ENCODE measurements around the gene NKD2. TPM values are rescaled to one million over a fixed set of nuclear protein-coding genes. Genes with fewer than 3 reads are reported as not detected.
A peak's percentile ranks its signal among the peaks of the same experiment; 100 is the strongest.

Gene NKD2
- total and polyA plus RNA-seq, 9 of the 15 experiments (the other 6 are each of a cell fraction or from before 2014, with no cell fraction given) = 0.09 to 0.64 (median 0.27) TPM; not detected in 5

DNA sequence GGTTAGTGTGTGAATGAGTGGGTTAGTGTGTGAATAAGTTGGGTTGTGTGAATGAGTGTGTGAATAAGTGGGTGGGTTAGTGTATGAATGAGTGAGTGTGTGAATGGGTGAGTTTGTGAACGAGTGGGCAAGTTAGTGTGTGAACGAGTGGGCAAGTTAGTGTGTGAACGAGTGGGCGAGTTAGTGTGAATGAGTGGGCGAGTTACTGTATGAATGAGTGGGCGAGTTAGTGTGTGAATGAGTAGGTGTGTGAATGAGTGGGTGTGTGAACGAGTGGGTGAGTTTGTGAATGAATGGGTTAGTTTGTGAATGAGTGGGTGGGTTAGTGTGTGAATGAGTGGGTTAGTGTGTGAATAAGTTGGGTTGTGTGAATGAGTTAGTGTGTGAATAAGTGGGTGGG is 34.7 kb downstream of the NKD2 start:
- 0% methylated on average over 7 of the region's 7 CpGs for WGBS (ENCODE audit: insufficient coverage, low coverage, missing lambda C conversion rate)
- Histone ChIP-seq H3K27ac (ENCODE audit: extremely low read depth, low read depth, low read length) (no peak overlapping the region), H2AFZ (ENCODE audit: low read depth, low read length) (no peak overlapping the region), H3K9me3 (replicated peaks; ENCODE audit: control insufficient read depth, insufficient read depth, low read depth, low read length) (peaks cover 3% of the 10 kb centered on the region), H3K4me1 (replicated peaks in 1 of 2; ENCODE audit: control insufficient read depth in 2 of 2, insufficient read depth in 2 of 2, low read length in 2 of 2) (peaks cover 0 to 2% of the 10 kb centered on the region in 2 experiments; a peak in 1 of 5 replicates), H3K27me3 (ENCODE audit: control insufficient read depth in 2 of 2, insufficient read depth in 2 of 2, low read length in 2 of 2) (peaks cover 0 to 9% of the 10 kb centered on the region in 2 experiments; a peak in 2 of 5 replicates), H3K36me3 (ENCODE audit: control insufficient read depth, insufficient read depth, low read length) (no peaks in the 10 kb centered on the region), H3K9me1 (ENCODE audit: control insufficient read depth, insufficient read depth, low read length) (no peaks in the 10 kb centered on the region), H4K20me1 (replicated peaks; ENCODE audit: control insufficient read depth, insufficient read depth, low read length) (no peaks in the 10 kb centered on the region), H3K79me2 (ENCODE audit: control insufficient read depth, insufficient read depth, low read length) (no peaks in the 10 kb centered on the region), H3K9ac (ENCODE audit: insufficient read depth in 1 of 2, low read depth in 2 of 2, low read length in 2 of 2) (no peak overlapping the region), H3K4me3 (no peak overlapping the region), H3K4me2 (ENCODE audit: insufficient read depth, low read length) (no peak overlapping the region)
- no peak for FAIRE-seq
- CTCF ChIA-PET (ENCODE audit: low intra/inter-chr PET ratio) = no interaction called here
- DNase-seq (ENCODE audit: extremely low read depth in 1 of 4, low spot score in 3 of 4) = no peak
- ATAC-seq = no peak
- in situ Hi-C loops (cut with MboI) (no loop called here), intact Hi-C loops (cut with micrococcal nuclease) (no loop called here)
- POLR2A ChIA-PET = no interaction called here
- TF ChIP-seq BRD4 (IDR thresholded peaks at IDR 0.05) = no peak
- TF ChIP-seq, protein P1, sequence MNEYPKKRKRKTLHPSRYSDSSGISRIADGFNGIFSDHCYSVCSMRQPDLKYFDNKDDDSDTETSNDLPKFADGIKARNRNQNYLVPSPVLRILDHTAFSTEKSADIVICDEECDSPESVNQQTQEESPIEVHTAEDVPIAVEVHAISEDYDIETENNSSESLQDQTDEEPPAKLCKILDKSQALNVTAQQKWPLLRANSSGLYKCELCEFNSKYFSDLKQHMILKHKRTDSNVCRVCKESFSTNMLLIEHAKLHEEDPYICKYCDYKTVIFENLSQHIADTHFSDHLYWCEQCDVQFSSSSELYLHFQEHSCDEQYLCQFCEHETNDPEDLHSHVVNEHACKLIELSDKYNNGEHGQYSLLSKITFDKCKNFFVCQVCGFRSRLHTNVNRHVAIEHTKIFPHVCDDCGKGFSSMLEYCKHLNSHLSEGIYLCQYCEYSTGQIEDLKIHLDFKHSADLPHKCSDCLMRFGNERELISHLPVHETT (CRISPR knock-in tag; conservative IDR thresholded peaks at IDR 0.05 in 1 of 2, IDR thresholded peaks at IDR 0.05 in 1 of 2) = no peak
- no peak for TF ChIP-seq ZBTB17 (CRISPR knock-in tag; IDR thresholded peaks at IDR 0.05)
- no peak for TF ChIP-seq POU5F1 (IDR thresholded peaks at IDR 0.05; ENCODE audit: borderline replicate concordance, low read depth, low read length, partially characterized antibody)
- TF ChIP-seq, protein P2, sequence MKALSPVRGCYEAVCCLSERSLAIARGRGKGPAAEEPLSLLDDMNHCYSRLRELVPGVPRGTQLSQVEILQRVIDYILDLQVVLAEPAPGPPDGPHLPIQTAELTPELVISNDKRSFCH (CRISPR knock-in tag; IDR thresholded peaks at IDR 0.05) = no peak
- TF ChIP-seq, protein P2 (tag; IDR thresholded peaks at IDR 0.05) = no peak
- TF ChIP-seq SIX5 (IDR thresholded peaks at IDR 0.05; ENCODE audit: borderline replicate concordance in 1 of 2, insufficient read depth in 1 of 2, low read depth in 1 of 2, low read length in 2 of 2) = no peak
- peak; percentile 32; the same call in 1 of the 2 replicates for TF ChIP-seq EGR1 (conservative IDR thresholded peaks at IDR 0.05)
- BruUV-seq (replicated peaks) = no TSS peak

Measured in K562 (cell line).